ENCODE results near the gene TESPA1. TPM values are rescaled to one million over a fixed set of nuclear protein-coding genes. Genes with fewer than 3 reads are reported as not detected.
A peak's percentile ranks its signal among the peaks of the same experiment; 100 is the strongest.
"Not testable (repeated sequence)": the region's sequence is repeated elsewhere in the genome, so short reads cannot be mapped to it uniquely, and the experiment has no call there.

TESPA1 gene
- total RNA-seq, 3 donors from 2014 or later (not counting 1 experiment from before 2014, with no cell fraction given): 39.9 to 59.6 (median 53.5) TPM

GRCh38 chr12:54989829-54990228 lies 5.3 kb upstream of the TESPA1 start:
- Mint-ChIP-seq H3K4me3 (peak overlapping the region; percentile 32), H3K27ac (peak overlapping the region; percentile 68 to 83), H3K36me3 (no peaks in the 10 kb centered on the region), H3K27me3 (ENCODE audit: low read depth in 2 of 2) (no peaks in the 10 kb centered on the region), H3K9me3 (no peaks in the 10 kb centered on the region), H3K4me1 (peaks cover 30 to 37% of the 10 kb centered on the region in 2 donors)
- Histone ChIP-seq H3K27me3 (ENCODE audit: control insufficient read depth, insufficient read depth, low read length) (no peaks in the 10 kb centered on the region), H3K4me3 (ENCODE audit: low read length) (no peak overlapping the region), H3K36me3 (ENCODE audit: control insufficient read depth, insufficient read depth, low read length) (no peaks in the 10 kb centered on the region), H3K27ac (ENCODE audit: low read length) (no peak overlapping the region), H3K4me1 (ENCODE audit: control insufficient read depth, insufficient read depth, low read length) (peaks cover 14% of the 10 kb centered on the region), H3K9me3 (ENCODE audit: control insufficient read depth, insufficient read depth, low read length) (no peaks in the 10 kb centered on the region)
- 100% methylated on average over 1 of the region's 1 CpG for WGBS (ENCODE audit: insufficient coverage)
- no peak for DNase-seq
- TF ChIP-seq, protein P1, sequence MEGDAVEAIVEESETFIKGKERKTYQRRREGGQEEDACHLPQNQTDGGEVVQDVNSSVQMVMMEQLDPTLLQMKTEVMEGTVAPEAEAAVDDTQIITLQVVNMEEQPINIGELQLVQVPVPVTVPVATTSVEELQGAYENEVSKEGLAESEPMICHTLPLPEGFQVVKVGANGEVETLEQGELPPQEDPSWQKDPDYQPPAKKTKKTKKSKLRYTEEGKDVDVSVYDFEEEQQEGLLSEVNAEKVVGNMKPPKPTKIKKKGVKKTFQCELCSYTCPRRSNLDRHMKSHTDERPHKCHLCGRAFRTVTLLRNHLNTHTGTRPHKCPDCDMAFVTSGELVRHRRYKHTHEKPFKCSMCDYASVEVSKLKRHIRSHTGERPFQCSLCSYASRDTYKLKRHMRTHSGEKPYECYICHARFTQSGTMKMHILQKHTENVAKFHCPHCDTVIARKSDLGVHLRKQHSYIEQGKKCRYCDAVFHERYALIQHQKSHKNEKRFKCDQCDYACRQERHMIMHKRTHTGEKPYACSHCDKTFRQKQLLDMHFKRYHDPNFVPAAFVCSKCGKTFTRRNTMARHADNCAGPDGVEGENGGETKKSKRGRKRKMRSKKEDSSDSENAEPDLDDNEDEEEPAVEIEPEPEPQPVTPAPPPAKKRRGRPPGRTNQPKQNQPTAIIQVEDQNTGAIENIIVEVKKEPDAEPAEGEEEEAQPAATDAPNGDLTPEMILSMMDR (IDR thresholded peaks at IDR 0.05): no peak
- intact Hi-C loops (cut with micrococcal nuclease): no loop called here
- no peak for ATAC-seq

- WGBS (ENCODE audit: insufficient coverage): 43% methylated on average over 1 of the region's 1 CpG
- DNase-seq (peak in 1 of 2 donors; percentile 33), ATAC-seq (no peak)
- no peak overlapping the region for H3K27ac ChIP-seq (ENCODE audit: low read length)
- no peaks in the 10 kb centered on the region for H3K27me3 ChIP-seq (ENCODE audit: control insufficient read depth, insufficient read depth, low read length)
- no peaks in the 10 kb centered on the region for H3K36me3 Mint-ChIP-seq
- TF ChIP-seq, protein P1 (IDR thresholded peaks at IDR 0.05): no peak
- H3K36me3 ChIP-seq (ENCODE audit: control insufficient read depth, insufficient read depth, low read length): no peaks in the 10 kb centered on the region
- H3K4me3 ChIP-seq (ENCODE audit: low read length): no peak overlapping the region
- no peaks in the 10 kb centered on the region for H3K9me3 Mint-ChIP-seq
- H3K9me3 ChIP-seq (ENCODE audit: control insufficient read depth, insufficient read depth, low read length): no peaks in the 10 kb centered on the region
- no peaks in the 10 kb centered on the region for H3K27me3 Mint-ChIP-seq (ENCODE audit: low read depth in 2 of 2)
- peaks cover 43 to 50% of the 10 kb centered on the region in 2 donors for H3K4me1 Mint-ChIP-seq
- intact Hi-C loops (cut with micrococcal nuclease): no loop called here
- no peak overlapping the region for H3K4me3 Mint-ChIP-seq
- peaks cover 21% of the 10 kb centered on the region for H3K4me1 ChIP-seq (ENCODE audit: control insufficient read depth, insufficient read depth, low read length)
- no peak overlapping the region for H3K27ac Mint-ChIP-seq
These were observed 4.0 kb upstream of the TESPA1 start for GRCh38 chr12:54988402-54989054.

DNA sequence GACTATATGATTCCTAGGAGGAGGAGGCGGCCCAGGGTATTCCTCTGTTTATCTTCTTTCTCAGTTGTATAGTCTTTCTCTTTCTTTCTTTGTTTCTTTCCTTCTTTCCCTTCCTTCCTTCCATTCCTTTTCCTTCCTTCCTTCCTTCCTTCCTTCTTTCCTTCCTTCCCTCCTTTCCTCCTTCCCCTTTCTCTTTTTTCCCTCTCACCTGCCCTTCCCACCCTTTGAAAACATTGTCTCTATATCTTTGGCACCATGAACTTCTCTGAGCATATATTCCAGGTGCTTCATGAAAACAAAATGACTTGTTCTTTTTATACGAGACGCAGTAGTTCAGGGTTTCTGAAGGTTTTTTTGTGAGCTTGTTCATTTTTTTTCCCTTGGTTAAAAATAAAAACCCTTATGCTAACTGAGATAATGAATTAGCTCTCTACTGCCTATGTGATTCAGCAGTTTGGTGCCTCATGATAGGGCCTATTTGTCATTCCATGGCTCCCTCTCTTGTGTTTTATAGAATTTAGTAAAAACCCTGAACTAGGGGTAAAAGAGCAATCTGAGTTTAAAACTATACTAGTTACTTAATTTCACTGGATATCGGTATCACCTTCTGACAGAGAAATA lies 3.2 kb upstream of the TESPA1 start:
- 82% methylated on average over 3 of the region's 4 CpGs for WGBS (ENCODE audit: insufficient coverage)
- H3K4me3 Mint-ChIP-seq: no peak overlapping the region
- Histone ChIP-seq H3K4me3 (ENCODE audit: low read length) (no peak overlapping the region), H3K4me1 (ENCODE audit: control insufficient read depth, insufficient read depth, low read length) (peaks cover 24% of the 10 kb centered on the region), H3K36me3 (ENCODE audit: control insufficient read depth, insufficient read depth, low read length) (no peaks in the 10 kb centered on the region), H3K27ac (ENCODE audit: low read length) (no peak overlapping the region), H3K9me3 (ENCODE audit: control insufficient read depth, insufficient read depth, low read length) (no peaks in the 10 kb centered on the region), H3K27me3 (ENCODE audit: control insufficient read depth, insufficient read depth, low read length) (no peaks in the 10 kb centered on the region)
- ATAC-seq (no peak), DNase-seq (no peak)
- TF ChIP-seq, protein P1 (IDR thresholded peaks at IDR 0.05): no peak
- no peaks in the 10 kb centered on the region for H3K27me3 Mint-ChIP-seq (ENCODE audit: low read depth in 2 of 2)
- intact Hi-C loops (cut with micrococcal nuclease): no loop called here
- H3K36me3 Mint-ChIP-seq: no peaks in the 10 kb centered on the region
- H3K4me1 Mint-ChIP-seq: peaks cover 46 to 53% of the 10 kb centered on the region in 2 donors
- no peaks in the 10 kb centered on the region for H3K9me3 Mint-ChIP-seq
- no peak overlapping the region for H3K27ac Mint-ChIP-seq

DNA sequence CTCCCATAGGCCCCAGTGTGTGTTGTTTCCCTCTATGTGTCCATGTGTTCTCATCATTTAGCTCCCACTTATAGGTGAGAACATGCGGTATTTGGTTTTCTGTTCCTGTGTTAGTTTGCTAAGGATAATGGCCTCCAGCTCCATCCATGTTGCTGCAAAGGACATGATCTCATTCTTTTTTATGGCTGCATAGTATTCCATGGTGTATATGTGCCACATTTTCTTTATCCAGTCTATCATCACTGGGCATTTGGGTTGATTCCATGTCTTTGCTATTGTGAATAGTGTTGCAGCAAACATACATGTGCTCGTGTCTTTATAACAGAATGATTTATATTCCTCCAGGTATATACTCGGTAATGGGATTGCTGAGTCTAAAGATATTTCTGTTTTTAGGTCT lies 2.2 kb upstream of the TESPA1 start:
- H3K4me3 Mint-ChIP-seq, H3K27ac Mint-ChIP-seq: not testable (repeated sequence)

More for the DNA sequence above, 2.2 kb upstream of the TESPA1 start:
- H3K9me3 ChIP-seq (ENCODE audit: control insufficient read depth, insufficient read depth, low read length); ATAC-seq; H3K9me3 Mint-ChIP-seq; H3K36me3 ChIP-seq (ENCODE audit: control insufficient read depth, insufficient read depth, low read length); H3K27me3 ChIP-seq (ENCODE audit: control insufficient read depth, insufficient read depth, low read length); intact Hi-C loops (cut with micrococcal nuclease); H3K4me3 ChIP-seq (ENCODE audit: low read length); H3K27ac ChIP-seq (ENCODE audit: low read length); H3K27me3 Mint-ChIP-seq (ENCODE audit: low read depth in 2 of 2); H3K36me3 Mint-ChIP-seq; DNase-seq: not testable (repeated sequence)
- peaks cover 52 to 59% of the 10 kb centered on the region in 2 donors for H3K4me1 Mint-ChIP-seq
- H3K4me1 ChIP-seq (ENCODE audit: control insufficient read depth, insufficient read depth, low read length): peaks cover 26% of the 10 kb centered on the region
- WGBS (ENCODE audit: insufficient coverage): 90% methylated on average over 2 of the region's 3 CpGs

Data from natural killer cell (primary cell).